BE2C (cell line): Measurements from ENCODE around the gene C2orf92.
A peak's percentile ranks its signal among the peaks of the same experiment; 100 is the strongest.

Experiments
- DNase-seq: peaks from one replicate; pipeline ENCODE4 v3.0.0-alpha.2; 2020
- H3K27me3 ChIP-seq: fragments of 250-450 bp; sonication (Bioruptor Pico); 2 replicates; pipeline ENCODE4 v1.5.1; 2020; ENCODE audit warnings: mild to moderate bottlenecking
- H3K36me3 ChIP-seq: fragments of 250-450 bp; sonication (Bioruptor Pico); 2 replicates; pipeline ENCODE4 v1.5.1; 2020; ENCODE audit warnings: mild to moderate bottlenecking
- H3K4me1 ChIP-seq: fragments of 250-450 bp; sonication (Bioruptor Pico); 2 replicates; pipeline ENCODE4 v1.5.1; 2020
- H3K4me3 ChIP-seq: 2 replicates; pipeline ENCODE4 v1.5.1; 2011; ENCODE audit warnings: low read depth, low read length
- H3K9me3 ChIP-seq: fragments of 250-450 bp; sonication (Bioruptor Pico); 2 replicates; pipeline ENCODE4 v1.5.1; 2020
- CTCF ChIP-seq: IDR thresholded peaks from 2 replicates; pipeline ENCODE4 v1.5.1; 2012; ENCODE audit warnings: mild to moderate bottlenecking, low read depth, low read length

The C2orf92 gene

GRCh38 chr2:97645695-97646629 lies 23.6 kb upstream of the C2orf92 start, which contains the start of gene COX5B:
Gene COX5B (plus strand): TSS chr2:97646062. CDS start chr2:97646087, 25 bp downstream.
- Histone ChIP-seq H3K27me3 (no peaks in the 10 kb centered on the region), H3K4me1 (no peaks in the 10 kb centered on the region; the same call in 1 of the 2 replicates), H3K36me3 (peaks cover 12% of the 10 kb centered on the region), H3K4me3 (peak within 1 kb of the TSS; percentile 81), H3K9me3 (no peaks in the 10 kb centered on the region)
- peak; percentile 93 for DNase-seq
- TF ChIP-seq CTCF = no peak

- H3K9me3 ChIP-seq = no peaks in the 10 kb centered on the region
- no peaks in the 10 kb centered on the region for H3K27me3 ChIP-seq
- no peaks in the 10 kb centered on the region; the same call in 1 of the 2 replicates for H3K4me1 ChIP-seq
- DNase-seq = no peak
- H3K4me3 ChIP-seq = peak overlapping the region; percentile 81
- no peak for TF ChIP-seq CTCF
- H3K36me3 ChIP-seq = peaks cover 12% of the 10 kb centered on the region
These were observed 22.5 kb upstream of the C2orf92 start for GRCh38 chr2:97646977-97647376.

- H3K4me3 ChIP-seq = no peak overlapping the region
- H3K9me3 ChIP-seq = no peaks in the 10 kb centered on the region
- H3K36me3 ChIP-seq = peaks cover 12% of the 10 kb centered on the region
- no peaks in the 10 kb centered on the region for H3K27me3 ChIP-seq
- no peak for DNase-seq
- no peak for TF ChIP-seq CTCF
- no peaks in the 10 kb centered on the region for H3K4me1 ChIP-seq
These were observed 18.4 kb upstream of the C2orf92 start for GRCh38 chr2:97651114-97651513.

GRCh38 chr2:97653473-97653872 lies 16.0 kb upstream of the C2orf92 start:
- Histone ChIP-seq H3K27me3 (no peaks in the 10 kb centered on the region), H3K9me3 (no peaks in the 10 kb centered on the region), H3K4me3 (no peak overlapping the region), H3K4me1 (no peaks in the 10 kb centered on the region), H3K36me3 (peaks cover under 1% of the 10 kb centered on the region)
- no peak for TF ChIP-seq CTCF
- no peak for DNase-seq

- no peaks in the 10 kb centered on the region for H3K36me3 ChIP-seq
- no peak for TF ChIP-seq CTCF
These were observed 15.6 kb upstream of the C2orf92 start for GRCh38 chr2:97653874-97654273.

GRCh38 chr2:97654309-97654708 lies 15.2 kb upstream of the C2orf92 start:
- no peak overlapping the region for H3K4me3 ChIP-seq
- H3K36me3 ChIP-seq = no peaks in the 10 kb centered on the region
- H3K9me3 ChIP-seq = no peaks in the 10 kb centered on the region
- H3K4me1 ChIP-seq = no peaks in the 10 kb centered on the region
- no peak for TF ChIP-seq CTCF
- no peaks in the 10 kb centered on the region for H3K27me3 ChIP-seq
- DNase-seq = no peak

More at GRCh38 chr2:97653874-97654273, 15.6 kb upstream of the C2orf92 start:
- DNase-seq = no peak
- H3K4me3 ChIP-seq = no peak overlapping the region
- no peaks in the 10 kb centered on the region for H3K27me3 ChIP-seq
- no peaks in the 10 kb centered on the region for H3K9me3 ChIP-seq
- no peaks in the 10 kb centered on the region for H3K4me1 ChIP-seq
